NOMO-1 treated with DMSO at 0.1 percent for 48 hours (cell line): ENCODE data around the gene B9D1.

Experiments used
- DNase-seq: peaks from one replicate; lab custom pipeline; 2025; ENCODE audit not compliant: unreplicated experiment; lab: John Stamatoyannopoulos, UW

Gene B9D1

DNA sequence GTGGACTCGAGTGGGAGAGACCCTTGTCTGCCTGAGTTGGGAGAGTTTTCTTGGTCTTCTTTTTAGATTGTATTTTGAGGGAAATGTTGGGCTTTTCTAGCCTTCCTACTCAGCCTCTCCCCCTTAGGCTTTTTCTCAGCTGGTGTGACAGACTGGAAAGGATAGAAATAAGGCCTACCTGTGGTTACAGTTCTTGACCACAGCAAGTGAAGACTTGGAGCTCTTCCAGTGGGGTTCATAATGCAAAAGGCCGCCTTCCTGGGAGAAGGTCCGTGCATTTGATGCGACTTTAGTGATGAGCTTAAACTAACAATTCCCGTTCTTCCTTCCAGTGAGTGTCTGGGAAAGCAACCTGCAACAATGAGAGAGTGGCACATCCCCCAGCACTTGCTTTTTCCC is 56.8 kb downstream of the B9D1 start:
- no peak for DNase-seq

DNA sequence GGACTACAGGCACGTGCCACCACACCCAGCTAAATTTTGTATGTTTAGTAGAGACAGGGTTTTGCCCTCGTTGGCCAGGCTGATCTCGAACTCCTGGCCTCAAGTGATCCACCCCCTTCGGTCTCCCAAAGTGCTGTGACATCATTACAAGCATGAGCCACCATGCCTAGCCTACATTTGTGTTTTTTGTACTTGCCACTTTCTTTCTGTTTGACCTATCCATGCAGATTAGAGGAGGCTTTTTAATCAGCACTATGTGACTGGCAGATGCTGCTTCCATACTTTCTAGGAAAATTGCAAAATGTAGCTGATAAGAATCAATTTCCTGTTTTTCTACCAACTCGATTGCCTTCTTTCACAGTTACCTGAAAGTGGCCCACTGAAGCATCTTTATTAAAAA is 57.3 kb downstream of the B9D1 start:
- peak; percentile 37 for DNase-seq

DNA sequence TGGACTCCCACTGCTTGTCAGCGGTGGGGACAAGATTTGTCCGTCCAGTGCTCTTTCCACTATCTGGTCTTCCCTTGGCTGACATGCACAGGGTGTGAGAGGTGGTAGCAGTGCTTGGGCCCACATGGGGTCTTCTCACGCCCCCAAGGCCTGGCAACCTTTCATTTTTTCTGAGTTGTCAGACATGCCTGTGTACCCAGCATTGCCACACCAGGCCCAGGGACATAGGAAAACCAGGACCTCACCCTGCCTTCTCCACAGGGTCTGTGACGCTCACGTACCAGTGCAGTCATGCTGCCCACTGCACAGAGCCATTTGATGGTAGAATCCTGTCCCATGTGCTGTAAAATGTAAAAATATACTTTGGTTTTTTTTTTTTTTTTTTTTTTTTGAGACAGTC is 57.8 kb downstream of the B9D1 start:
- no peak for DNase-seq

GRCh38 chr17:19304209-19304608 is 58.3 kb downstream of the B9D1 start:
- peak; percentile 92 for DNase-seq

DNA sequence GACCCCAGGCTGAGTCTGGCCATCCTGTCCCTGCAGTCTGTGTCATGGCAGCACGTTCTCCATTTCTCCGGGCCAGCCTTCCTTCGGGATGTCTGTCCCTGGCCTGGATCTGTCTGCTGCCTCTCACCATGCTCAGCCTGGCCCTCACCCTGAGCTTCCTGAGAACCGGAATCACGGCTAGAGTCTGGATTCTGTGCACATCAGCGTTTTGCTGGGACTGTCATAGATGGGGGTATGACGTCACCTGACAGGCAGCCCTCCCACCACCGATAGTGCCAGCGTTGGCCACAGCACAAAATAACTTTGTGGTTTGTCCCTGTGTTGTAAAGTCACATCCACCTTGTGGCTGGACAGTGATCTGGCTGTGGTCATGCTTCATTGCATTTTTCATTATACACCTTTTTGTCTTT is 59.2 kb downstream of the B9D1 start:
- DNase-seq = peak; percentile 9

DNA sequence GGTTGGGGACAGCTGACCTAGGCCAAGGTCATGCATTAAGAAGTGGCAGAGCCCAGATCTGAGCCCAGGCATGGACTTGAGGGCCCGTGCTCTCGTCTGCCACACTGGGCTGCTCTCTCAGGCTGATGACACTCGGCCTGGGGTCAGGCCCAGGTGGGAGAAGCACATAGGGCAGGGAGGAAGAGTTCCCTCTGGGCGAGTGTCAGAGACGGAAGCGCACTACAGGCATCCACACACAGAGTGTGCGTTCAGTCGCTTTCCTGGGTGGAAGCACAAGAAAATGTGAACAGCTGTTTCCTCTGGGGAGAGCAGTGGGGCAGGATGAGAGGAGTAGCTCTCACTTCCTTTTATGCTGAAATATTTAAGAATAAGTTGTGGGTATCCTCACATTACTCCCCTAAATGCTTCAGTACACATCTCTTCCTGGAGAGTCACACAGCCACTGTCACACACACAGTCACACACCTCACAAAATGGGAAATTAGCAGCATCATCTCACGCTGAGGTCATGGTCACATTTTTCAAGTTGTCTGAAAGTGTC is 59.7 kb downstream of the B9D1 start:
- DNase-seq = peak; percentile 46

- no peak for DNase-seq
These were observed 60.5 kb downstream of the B9D1 start for GRCh38 chr17:19301973-19302372.

DNA sequence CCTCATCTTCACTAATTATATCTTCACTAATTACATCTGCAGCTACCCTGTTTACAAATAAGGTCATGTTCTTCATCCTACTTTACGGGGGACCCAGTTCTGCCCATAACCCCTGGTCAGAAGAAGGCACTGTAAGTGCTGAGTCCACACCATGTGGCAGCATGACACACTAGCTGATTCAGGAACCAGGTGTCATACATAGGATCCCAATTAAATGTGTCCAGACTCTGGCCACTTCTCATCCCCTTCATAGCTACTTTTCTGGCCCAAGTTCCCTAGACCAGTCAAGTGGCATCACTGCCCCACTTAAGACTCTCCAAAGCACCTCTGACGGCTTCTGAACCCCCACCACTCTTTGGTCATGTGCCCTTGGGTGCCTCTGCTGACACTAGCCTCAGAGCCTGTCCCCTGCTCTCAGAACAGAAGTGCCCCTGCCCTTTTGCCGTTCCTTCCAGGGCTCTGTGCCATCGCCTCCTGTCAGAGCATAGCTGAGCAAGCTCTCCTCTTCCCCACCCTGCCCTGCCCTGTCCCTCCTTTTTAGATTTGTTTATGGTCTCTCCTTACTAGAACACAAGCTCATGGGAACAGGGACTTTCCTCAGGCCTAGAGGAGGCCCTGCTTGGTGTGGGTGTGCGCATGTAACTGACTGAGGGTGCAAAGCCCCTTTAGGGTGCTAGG is 61.1 kb downstream of the B9D1 start:
- no peak for DNase-seq

DNA sequence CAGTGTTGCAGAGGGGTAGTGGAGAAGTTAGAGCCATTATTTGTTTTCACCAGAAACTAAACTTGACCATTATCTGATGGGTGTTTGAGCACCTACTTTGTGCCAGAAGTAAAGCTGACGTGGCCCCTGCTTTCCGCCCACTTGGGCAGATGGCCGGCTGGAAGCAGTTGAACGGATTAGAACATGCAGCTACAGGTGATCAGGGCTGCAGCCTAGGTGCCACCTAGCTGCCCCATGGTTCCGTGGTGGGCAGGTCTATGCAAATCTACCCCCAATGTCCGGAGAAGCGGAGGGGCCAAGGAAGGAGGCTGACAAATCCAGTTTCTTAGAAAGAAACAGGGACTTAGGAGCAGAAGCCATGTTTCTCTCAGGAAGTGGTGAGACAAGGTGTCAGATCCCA is 62.7 kb downstream of the B9D1 start:
- no peak for DNase-seq

GRCh38 chr17:19299214-19299747 is 63.2 kb downstream of the B9D1 start:
- DNase-seq = no peak

GRCh38 chr17:19298569-19299213 is 63.8 kb downstream of the B9D1 start:
- DNase-seq = no peak

DNA sequence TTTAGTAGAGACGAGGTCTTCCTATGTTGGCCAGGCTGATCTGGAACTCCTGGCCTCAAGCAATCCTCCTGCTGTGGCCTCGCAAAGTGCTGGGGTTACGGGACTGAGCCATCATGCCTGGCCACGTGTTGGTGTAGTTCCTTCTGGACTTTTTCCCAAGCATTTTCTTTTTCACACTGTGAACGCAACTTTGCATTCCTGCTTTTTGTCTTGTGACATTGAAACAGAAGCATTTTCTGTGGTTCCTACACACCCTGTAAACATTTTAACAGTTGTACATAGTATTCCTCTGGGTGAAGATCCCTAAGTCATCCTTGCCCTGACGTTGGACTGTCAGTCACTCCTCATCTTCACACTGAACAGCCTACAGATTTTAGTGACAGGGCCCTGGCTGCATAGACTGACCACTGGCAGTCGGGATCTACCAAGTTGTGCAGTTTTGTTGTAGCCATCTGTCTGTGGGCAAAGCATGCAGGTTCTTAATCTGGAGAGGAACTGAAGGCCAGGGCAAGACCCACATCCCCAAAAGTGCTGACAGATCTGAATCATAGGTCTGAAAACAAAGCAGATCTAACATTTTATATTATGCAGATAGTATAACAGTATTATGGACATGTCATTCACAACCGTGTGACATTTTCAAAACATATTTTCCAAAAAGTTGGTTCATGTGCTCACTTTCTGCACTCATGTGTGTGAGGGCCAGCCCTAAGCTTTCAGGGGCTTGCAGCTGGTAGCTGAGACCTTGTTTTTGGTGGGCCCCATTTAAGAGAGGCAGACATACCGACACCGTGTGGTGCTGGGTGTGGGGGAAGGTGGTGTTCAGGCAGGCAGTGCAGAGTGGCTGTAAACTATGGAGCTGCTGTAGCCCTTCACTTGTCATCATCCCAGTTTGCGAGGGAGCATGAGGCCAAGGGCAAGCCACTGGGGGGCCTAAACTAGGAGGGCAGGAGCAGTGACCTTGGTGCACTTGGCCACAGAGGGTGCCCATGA is 65.4 kb downstream of the B9D1 start:
- no peak for DNase-seq

DNA sequence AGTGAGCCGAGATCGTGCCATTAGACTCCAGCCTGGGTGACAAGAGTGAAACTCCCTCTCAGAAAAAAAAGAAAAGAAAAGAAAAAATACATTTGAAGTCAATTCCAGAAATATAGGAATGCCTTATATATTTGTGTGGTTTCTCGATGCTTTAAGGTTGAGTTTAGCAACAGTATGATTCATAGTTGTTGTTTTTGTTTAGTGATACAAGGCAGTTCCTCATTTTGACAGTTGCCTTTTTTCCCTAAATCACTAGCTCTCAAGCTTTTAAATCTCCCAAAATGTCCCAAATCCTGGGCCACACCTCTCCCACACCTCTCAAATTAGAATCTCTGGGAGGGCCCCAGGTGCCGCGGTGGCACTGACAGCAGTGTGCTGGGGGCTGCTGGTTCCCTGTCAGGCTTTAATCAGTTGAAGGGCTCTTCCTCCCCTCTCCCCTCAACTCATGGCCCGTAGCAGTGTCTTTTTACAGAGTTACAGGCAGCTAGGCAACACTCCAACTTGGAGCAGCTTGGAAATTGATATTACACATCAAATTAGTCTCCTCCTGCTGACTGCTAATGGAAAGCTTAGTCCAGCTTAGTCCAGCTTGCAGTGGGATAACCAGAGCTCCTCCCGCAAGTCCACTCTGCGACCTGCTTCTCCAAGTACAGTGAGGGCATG is 66.9 kb downstream of the B9D1 start:
- DNase-seq = no peak

DNA sequence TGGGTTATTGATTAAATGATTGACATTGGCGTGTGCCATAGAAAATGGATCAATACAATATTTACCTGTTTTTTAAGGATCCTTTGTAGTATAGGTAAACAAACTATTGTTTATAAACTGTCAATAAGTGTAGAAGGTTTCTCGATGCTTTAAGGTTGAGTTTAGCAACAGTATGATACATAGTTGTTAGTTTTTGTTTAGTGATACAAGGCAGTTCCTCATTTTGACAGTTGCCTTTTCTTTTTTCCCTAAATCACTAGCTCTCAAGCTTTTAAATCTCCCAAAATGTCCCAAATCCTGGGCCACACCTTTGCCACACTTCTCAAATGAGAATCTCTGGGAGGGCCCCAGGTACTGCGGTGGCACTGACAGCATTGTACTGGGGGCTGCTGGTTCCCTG is 68.1 kb downstream of the B9D1 start:
- no peak for DNase-seq
